Left ventricle myocardium inferior (tissue), 1 donor: ENCODE data around the gene STYK1. TPM values are rescaled to one million over a fixed set of nuclear protein-coding genes. Genes with fewer than 3 reads are reported as not detected.
A peak's percentile ranks its signal among the peaks of the same experiment; 100 is the strongest.

ENCODE experiments used
- DNase-seq: peaks from one replicate; pipeline ENCODE4 v3.0.0-alpha.2; 2020
- H3K27ac ChIP-seq: fragments of 200-600 bp; replicated peaks from 2 replicates; pipeline ENCODE4 v1.8.0; 2021
- H3K27me3 ChIP-seq: fragments of 200-600 bp; 2 replicates; pipeline ENCODE4 v1.8.0; 2021; ENCODE audit warnings: low read depth
- H3K36me3 ChIP-seq: fragments of 200-600 bp; 2 replicates; pipeline ENCODE4 v1.8.0; 2021
- H3K4me1 ChIP-seq: fragments of 200-600 bp; 2 replicates; pipeline ENCODE4 v1.8.0; 2021
- H3K4me3 ChIP-seq: fragments of 200-600 bp; 2 replicates; pipeline ENCODE4 v1.8.0; 2021; ENCODE audit warnings: mild to moderate bottlenecking, moderate library complexity
- H3K9me3 ChIP-seq: fragments of 200-600 bp; replicated peaks from 2 replicates; pipeline ENCODE4 v1.8.0; 2021
- CTCF ChIP-seq: fragments of 200-600 bp; IDR thresholded peaks from 2 replicates; pipeline ENCODE4 v1.8.0; 2021; ENCODE audit warnings: antibody characterized with exemption, mild to moderate bottlenecking, borderline replicate concordance
- intact Hi-C: fragments of 100-400 bp; cut with micrococcal nuclease; formaldehyde crosslinking; loops from one replicate; pipeline ENCODE4 v1.11.0; 2022
- total RNA-seq: library from RNA; stranded (reverse); fragmentation: NEBNext Ultra II Directional; extraction: Animal tissue kit (Norgen Biotek cat#: 25700); gene quantifications from one replicate; pipeline ENCODE4 v1.2.1, GENCODE V29; 2021
- donor health status: DM: no; HTN: yes; CAD: no; lungs with severe emphysema.

Gene STYK1
- total RNA-seq, 1 donor from 2014 or later = not detected

- Histone ChIP-seq H3K27me3 (no peaks in the 10 kb centered on the region), H3K27ac (peak overlapping the region; percentile 98), H3K36me3 (peaks cover 48% of the 10 kb centered on the region), H3K4me3 (peak overlapping the region; percentile 96), H3K9me3 (no peaks in the 10 kb centered on the region), H3K4me1 (peaks cover 61% of the 10 kb centered on the region)
- no peak for TF ChIP-seq CTCF
- no peak for DNase-seq
- intact Hi-C loops = no loop called here
These were observed 42.4 kb upstream of the STYK1 start for GRCh38 chr12:10716277-10716676.

GRCh38 chr12:10715491-10715890 lies 41.6 kb upstream of the STYK1 start:
- H3K4me3 ChIP-seq = no peak overlapping the region
- H3K27me3 ChIP-seq = no peaks in the 10 kb centered on the region
- peaks cover 55% of the 10 kb centered on the region for H3K36me3 ChIP-seq
- no peak for TF ChIP-seq CTCF
- intact Hi-C loops = no loop called here
- H3K27ac ChIP-seq = peak overlapping the region; percentile 98
- peaks cover 53% of the 10 kb centered on the region for H3K4me1 ChIP-seq
- H3K9me3 ChIP-seq = no peaks in the 10 kb centered on the region
- DNase-seq = no peak

GRCh38 chr12:10709808-10710207 lies 36.0 kb upstream of the STYK1 start:
- H3K4me3 ChIP-seq = no peak overlapping the region

GRCh38 chr12:10708862-10709261 lies 35.0 kb upstream of the STYK1 start:
- intact Hi-C loops = no loop called here

More at GRCh38 chr12:10709808-10710207, 36.0 kb upstream of the STYK1 start:
- intact Hi-C loops = no loop called here
- TF ChIP-seq CTCF = no peak
- peaks cover 51% of the 10 kb centered on the region for H3K4me1 ChIP-seq
- no peaks in the 10 kb centered on the region for H3K9me3 ChIP-seq
- no peaks in the 10 kb centered on the region for H3K27me3 ChIP-seq
- DNase-seq = no peak
- H3K36me3 ChIP-seq = peaks cover 93% of the 10 kb centered on the region
- peak overlapping the region; percentile 78 for H3K27ac ChIP-seq

GRCh38 chr12:10705655-10706054 lies 31.8 kb upstream of the STYK1 start:
- TF ChIP-seq CTCF = no peak
- H3K4me1 ChIP-seq = peaks cover 54% of the 10 kb centered on the region
- H3K4me3 ChIP-seq = no peak overlapping the region
- no peaks in the 10 kb centered on the region for H3K9me3 ChIP-seq
- DNase-seq = no peak
- no peaks in the 10 kb centered on the region for H3K27me3 ChIP-seq
- H3K27ac ChIP-seq = peak overlapping the region; percentile 68
- H3K36me3 ChIP-seq = peaks cover 93% of the 10 kb centered on the region
- intact Hi-C loops = no loop called here

More at GRCh38 chr12:10708862-10709261, 35.0 kb upstream of the STYK1 start:
- DNase-seq = no peak
- Histone ChIP-seq H3K36me3 (peaks cover 92% of the 10 kb centered on the region), H3K9me3 (no peaks in the 10 kb centered on the region), H3K27ac (peak overlapping the region; percentile 78), H3K27me3 (no peaks in the 10 kb centered on the region), H3K4me3 (no peak overlapping the region), H3K4me1 (peaks cover 54% of the 10 kb centered on the region)
- TF ChIP-seq CTCF = no peak
